Parathyroid adenoma (tissue), 2 donors: ENCODE data around the gene TEKT1.

ENCODE experiments used
- H2AFZ ChIP-seq: fragments of 300-600 bp; sonication (generic); one replicate; pipeline ENCODE4 v1.7.0; 2017; ENCODE audit warnings: antibody characterized with exemption, mild to moderate bottlenecking
- H3K27ac ChIP-seq: fragments of 300-600 bp; sonication (generic); one replicate; pipeline ENCODE4 v1.7.0; 2017
- H3K27me3 ChIP-seq: fragments of 300-600 bp; sonication (generic); one replicate; pipeline ENCODE4 v1.7.0; 2017; ENCODE audit warnings: low read length; ENCODE audit not compliant: control insufficient read depth, insufficient read depth
- H3K36me3 ChIP-seq: fragments of 300-600 bp; sonication (generic); one replicate; pipeline ENCODE4 v1.7.0; 2017; ENCODE audit warnings: low read length; ENCODE audit not compliant: control insufficient read depth, insufficient read depth
- H3K4me1 ChIP-seq: fragments of 300-600 bp; sonication (generic); one replicate; pipeline ENCODE4 v1.7.0; 2017; ENCODE audit warnings: control low read depth
- H3K4me2 ChIP-seq: fragments of 300-600 bp; sonication (generic); one replicate; pipeline ENCODE4 v1.7.0; 2017; ENCODE audit warnings: low read length
- H3K4me3 ChIP-seq: fragments of 300-600 bp; sonication (generic); one replicate; pipeline ENCODE4 v1.7.0; 2017; ENCODE audit warnings: low read depth, low read length
- H3K79me2 ChIP-seq: fragments of 300-600 bp; sonication (generic); one replicate; pipeline ENCODE4 v1.7.0; 2017; ENCODE audit warnings: control low read depth
- H3K9ac ChIP-seq: fragments of 300-600 bp; sonication (generic); one replicate; pipeline ENCODE4 v1.7.0; 2017; ENCODE audit warnings: mild to moderate bottlenecking
- H3K9me3 ChIP-seq: fragments of 300-600 bp; sonication (generic); one replicate; pipeline ENCODE4 v1.7.0; 2017; ENCODE audit warnings: low read length; ENCODE audit not compliant: control insufficient read depth
- TF ChIP-seq, protein P1 (sequence below): fragments of 300-600 bp; sonication (generic); IDR thresholded peaks from one replicate; pipeline ENCODE4 v1.7.0; 2017; ENCODE audit warnings: antibody characterized with exemption, mild to moderate bottlenecking
- donor health status: primary hyperparathyroidism.

Gene TEKT1

DNA sequence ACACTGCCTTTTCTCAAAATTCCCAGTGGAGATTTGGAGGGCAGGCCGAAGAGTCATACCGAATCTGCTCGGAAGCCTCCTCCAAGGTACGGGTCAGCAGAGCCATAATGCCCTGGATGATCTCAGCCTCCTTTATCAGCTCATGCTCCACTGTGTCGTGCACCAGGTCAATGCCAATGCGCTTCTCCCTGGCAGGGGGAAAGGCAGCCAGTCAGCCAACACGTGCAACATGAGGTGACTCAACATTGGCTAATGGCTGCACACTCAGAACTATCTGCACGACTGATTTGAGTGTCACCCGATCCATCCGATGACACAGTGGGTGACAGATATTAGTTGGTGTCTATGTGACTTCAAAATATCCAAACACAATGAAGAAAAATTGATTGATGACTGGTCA is 15.8 kb downstream of the TEKT1 start:
- Histone ChIP-seq H3K27ac (no peak overlapping the region), H3K79me2 (no peaks in the 10 kb centered on the region), H3K27me3 (no peaks in the 10 kb centered on the region), H3K4me2 (no peak overlapping the region), H3K4me3 (no peak overlapping the region), H3K36me3 (no peaks in the 10 kb centered on the region), H2AFZ (no peak overlapping the region), H3K9me3 (no peaks in the 10 kb centered on the region), H3K9ac (no peak overlapping the region), H3K4me1 (no peaks in the 10 kb centered on the region)
- TF ChIP-seq, protein P1, sequence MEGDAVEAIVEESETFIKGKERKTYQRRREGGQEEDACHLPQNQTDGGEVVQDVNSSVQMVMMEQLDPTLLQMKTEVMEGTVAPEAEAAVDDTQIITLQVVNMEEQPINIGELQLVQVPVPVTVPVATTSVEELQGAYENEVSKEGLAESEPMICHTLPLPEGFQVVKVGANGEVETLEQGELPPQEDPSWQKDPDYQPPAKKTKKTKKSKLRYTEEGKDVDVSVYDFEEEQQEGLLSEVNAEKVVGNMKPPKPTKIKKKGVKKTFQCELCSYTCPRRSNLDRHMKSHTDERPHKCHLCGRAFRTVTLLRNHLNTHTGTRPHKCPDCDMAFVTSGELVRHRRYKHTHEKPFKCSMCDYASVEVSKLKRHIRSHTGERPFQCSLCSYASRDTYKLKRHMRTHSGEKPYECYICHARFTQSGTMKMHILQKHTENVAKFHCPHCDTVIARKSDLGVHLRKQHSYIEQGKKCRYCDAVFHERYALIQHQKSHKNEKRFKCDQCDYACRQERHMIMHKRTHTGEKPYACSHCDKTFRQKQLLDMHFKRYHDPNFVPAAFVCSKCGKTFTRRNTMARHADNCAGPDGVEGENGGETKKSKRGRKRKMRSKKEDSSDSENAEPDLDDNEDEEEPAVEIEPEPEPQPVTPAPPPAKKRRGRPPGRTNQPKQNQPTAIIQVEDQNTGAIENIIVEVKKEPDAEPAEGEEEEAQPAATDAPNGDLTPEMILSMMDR = no peak

DNA sequence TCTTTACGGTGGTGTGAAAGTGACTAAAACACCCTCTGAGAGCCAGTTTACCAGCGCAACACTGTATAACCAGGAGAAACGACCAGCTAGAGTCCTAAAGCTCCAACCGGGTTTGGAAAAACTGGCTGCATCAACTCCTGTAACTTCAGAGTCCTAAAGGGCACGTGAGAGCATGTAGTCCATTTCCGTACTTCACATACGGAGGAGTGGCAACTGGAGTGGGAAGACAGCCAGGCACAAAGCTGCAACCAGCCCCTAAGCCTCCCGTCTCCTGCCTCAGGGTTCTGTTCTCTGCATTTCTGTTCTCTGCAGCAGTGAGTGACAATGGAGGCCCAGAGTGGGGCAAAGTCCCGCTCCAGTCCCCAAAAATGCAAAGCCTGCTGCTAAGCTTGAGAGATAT is 19.2 kb downstream of the TEKT1 start:
- H2AFZ ChIP-seq = no peak overlapping the region
- no peaks in the 10 kb centered on the region for H3K79me2 ChIP-seq
- no peak overlapping the region for H3K27ac ChIP-seq
- H3K9ac ChIP-seq = no peak overlapping the region
- H3K4me1 ChIP-seq = no peaks in the 10 kb centered on the region
- no peaks in the 10 kb centered on the region for H3K9me3 ChIP-seq
- H3K27me3 ChIP-seq = no peaks in the 10 kb centered on the region
- H3K4me3 ChIP-seq = no peak overlapping the region
- H3K4me2 ChIP-seq = no peak overlapping the region
- TF ChIP-seq, protein P1 = no peak
- no peaks in the 10 kb centered on the region for H3K36me3 ChIP-seq

DNA sequence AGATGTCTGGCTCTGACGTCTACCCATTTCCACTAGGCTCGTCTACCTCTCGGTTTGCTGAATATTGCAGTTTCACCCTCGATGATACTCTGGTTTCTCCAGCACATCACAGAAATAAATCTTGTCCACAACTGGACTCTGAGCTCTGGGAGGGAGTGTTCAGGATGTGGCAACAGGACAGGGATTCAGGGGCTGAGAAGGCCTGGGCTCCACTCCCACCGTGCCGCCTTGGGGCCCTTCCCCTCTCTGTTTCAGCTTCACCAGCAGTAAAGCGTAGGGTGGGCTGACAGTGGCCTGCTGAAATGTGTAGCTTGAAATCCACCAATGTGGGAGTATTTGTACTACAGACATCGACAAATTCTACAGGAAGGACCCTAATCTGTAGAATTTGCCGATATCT is 20.0 kb downstream of the TEKT1 start:
- no peaks in the 10 kb centered on the region for H3K36me3 ChIP-seq
- H3K9ac ChIP-seq = no peak overlapping the region
- TF ChIP-seq, protein P1 = no peak
- H3K4me3 ChIP-seq = no peak overlapping the region
- no peaks in the 10 kb centered on the region for H3K4me1 ChIP-seq
- H3K79me2 ChIP-seq = no peaks in the 10 kb centered on the region
- no peaks in the 10 kb centered on the region for H3K27me3 ChIP-seq
- H3K4me2 ChIP-seq = no peak overlapping the region
- H2AFZ ChIP-seq = no peak overlapping the region
- no peaks in the 10 kb centered on the region for H3K9me3 ChIP-seq
- no peak overlapping the region for H3K27ac ChIP-seq

DNA sequence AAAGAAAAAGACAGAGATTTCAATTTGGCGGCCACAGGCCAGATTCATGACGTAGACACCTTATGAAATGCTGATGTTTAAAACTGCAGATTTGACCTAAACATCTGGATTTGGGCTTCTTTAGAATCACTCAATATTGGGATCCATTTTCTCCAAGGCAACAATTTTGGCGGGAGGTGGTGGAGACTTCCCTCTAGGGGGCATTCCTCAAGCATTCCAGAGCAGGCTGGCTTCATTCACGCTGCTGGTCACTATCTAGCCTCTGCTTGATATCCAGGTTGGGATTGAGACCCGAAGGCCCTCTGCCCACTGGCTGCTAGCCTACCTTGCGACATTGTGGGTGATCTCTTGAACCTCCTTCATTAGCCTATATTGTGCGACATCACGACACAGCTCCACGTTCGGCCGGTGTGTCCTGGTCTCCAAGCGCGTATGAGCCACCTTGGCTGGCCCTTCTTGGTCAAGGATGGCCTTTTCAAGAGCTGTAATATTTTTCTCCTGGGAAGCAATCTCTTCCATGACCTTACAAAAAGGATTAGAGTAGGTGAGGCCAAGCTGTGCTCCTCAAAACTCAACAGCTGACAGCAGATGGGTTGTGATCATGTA is 31.0 kb downstream of the TEKT1 start:
- Histone ChIP-seq H2AFZ (no peak overlapping the region), H3K9me3 (no peaks in the 10 kb centered on the region), H3K36me3 (no peaks in the 10 kb centered on the region), H3K79me2 (no peaks in the 10 kb centered on the region), H3K4me2 (no peak overlapping the region), H3K9ac (no peak overlapping the region), H3K4me1 (peaks cover 3% of the 10 kb centered on the region), H3K27me3 (no peaks in the 10 kb centered on the region), H3K4me3 (no peak overlapping the region), H3K27ac (no peak overlapping the region)
- TF ChIP-seq, protein P1 = no peak

DNA sequence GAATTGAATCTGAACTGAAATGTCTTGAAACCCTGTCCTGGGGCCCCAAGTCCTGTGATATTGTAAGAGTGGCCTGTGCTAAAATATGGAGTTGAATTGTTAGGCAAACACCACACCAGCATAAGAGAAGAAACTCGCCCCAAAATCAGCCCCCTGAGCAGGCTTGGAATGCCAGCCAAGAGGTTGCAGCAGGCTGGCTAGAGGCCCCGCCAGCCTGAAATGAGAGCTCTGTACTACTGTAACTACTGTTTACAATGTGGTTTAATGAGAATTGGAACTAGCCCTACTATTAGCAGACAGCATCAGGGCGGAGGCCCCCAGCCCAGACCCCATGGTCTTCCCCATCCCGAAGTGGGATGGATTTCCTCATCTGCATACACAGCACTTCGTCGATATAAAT is 31.8 kb downstream of the TEKT1 start:
- TF ChIP-seq, protein P1 = no peak
- Histone ChIP-seq H3K36me3 (no peaks in the 10 kb centered on the region), H3K27ac (no peak overlapping the region), H3K9me3 (no peaks in the 10 kb centered on the region), H3K4me1 (peaks cover 3% of the 10 kb centered on the region), H3K4me2 (no peak overlapping the region), H3K27me3 (no peaks in the 10 kb centered on the region), H3K79me2 (no peaks in the 10 kb centered on the region), H3K4me3 (no peak overlapping the region), H3K9ac (no peak overlapping the region), H2AFZ (no peak overlapping the region)
